Measurements from ENCODE around the gene GTF2A1.

The GTF2A1 gene

GRCh38 chr14:81220580-81220829, 254 bp downstream of the GTF2A1 start:
- no peaks in the 10 kb centered on the region for H3K9me2 ChIP-seq (ENCODE audit: low read depth, low read length)
- peak overlapping the region; percentile 95 for H3K27ac ChIP-seq (ENCODE audit: low read depth, low read length, poor library complexity, severe bottlenecking)
- peak overlapping the region; percentile 69 for H3K4me2 ChIP-seq (ENCODE audit: low read length)
- peak overlapping the region; percentile 99 for H3K9ac ChIP-seq (ENCODE audit: low read length)
- H3K9me3 ChIP-seq (ENCODE audit: low read length), result no peaks in the 10 kb centered on the region
- H3K36me3 ChIP-seq (ENCODE audit: insufficient read depth, low read length), result peaks cover 15% of the 10 kb centered on the region
- H3K4me3 ChIP-seq (ENCODE audit: low read depth, low read length, poor library complexity, severe bottlenecking), result peak overlapping the region; percentile 96
- TF ChIP-seq CTCF (IDR thresholded peaks at IDR 0.05; ENCODE audit: low read length), result no peak
- TF ChIP-seq EZH2 (IDR thresholded peaks at IDR 0.05; ENCODE audit: borderline replicate concordance, low read length), result no peak
- H3K79me2 ChIP-seq (ENCODE audit: insufficient read depth, low read length), result peaks cover 19% of the 10 kb centered on the region
- H3K27me3 ChIP-seq (ENCODE audit: insufficient read depth, low read length), result no peaks in the 10 kb centered on the region
- H3K4me1 ChIP-seq (ENCODE audit: insufficient read depth, low read length, severe bottlenecking), result peaks cover 30% of the 10 kb centered on the region
- no peaks in the 10 kb centered on the region for H3F3A ChIP-seq (ENCODE audit: insufficient read depth, low read length)
- no peaks in the 10 kb centered on the region for H4K20me1 ChIP-seq (ENCODE audit: insufficient read depth, low read length)
- no peak overlapping the region for H2AFZ ChIP-seq (ENCODE audit: low read length)

GRCh38 chr14:81219759-81220579, 790 bp downstream of the GTF2A1 start:
- peak overlapping the region; percentile 99 for H3K27ac ChIP-seq (ENCODE audit: low read depth, low read length, poor library complexity, severe bottlenecking)
- H3K79me2 ChIP-seq (ENCODE audit: insufficient read depth, low read length), result peaks cover 21% of the 10 kb centered on the region

GRCh38 chr14:81219210-81219758, 1.5 kb downstream of the GTF2A1 start:
- Histone ChIP-seq H3K36me3 (ENCODE audit: insufficient read depth, low read length) (peaks cover 23% of the 10 kb centered on the region), H3K79me2 (ENCODE audit: insufficient read depth, low read length) (peaks cover 22% of the 10 kb centered on the region), H3F3A (ENCODE audit: insufficient read depth, low read length) (no peaks in the 10 kb centered on the region), H3K9ac (ENCODE audit: low read length) (peak overlapping the region; percentile 100), H3K4me1 (ENCODE audit: insufficient read depth, low read length, severe bottlenecking) (peaks cover 30% of the 10 kb centered on the region), H3K27me3 (ENCODE audit: insufficient read depth, low read length) (no peaks in the 10 kb centered on the region), H3K4me2 (ENCODE audit: low read length) (peak overlapping the region; percentile 86), H3K9me2 (ENCODE audit: low read depth, low read length) (no peaks in the 10 kb centered on the region), H4K20me1 (ENCODE audit: insufficient read depth, low read length) (no peaks in the 10 kb centered on the region), H3K4me3 (ENCODE audit: low read depth, low read length, poor library complexity, severe bottlenecking) (peak overlapping the region; percentile 97), H2AFZ (ENCODE audit: low read length) (no peak overlapping the region), H3K9me3 (ENCODE audit: low read length) (no peaks in the 10 kb centered on the region), H3K27ac (ENCODE audit: low read depth, low read length, poor library complexity, severe bottlenecking) (peak overlapping the region; percentile 99)
- TF ChIP-seq CTCF (IDR thresholded peaks at IDR 0.05; ENCODE audit: low read length) (no peak), EZH2 (IDR thresholded peaks at IDR 0.05; ENCODE audit: borderline replicate concordance, low read length) (no peak)

More at GRCh38 chr14:81219759-81220579, 790 bp downstream of the GTF2A1 start:
- Histone ChIP-seq H3K9me3 (ENCODE audit: low read length) (no peaks in the 10 kb centered on the region), H3K4me2 (ENCODE audit: low read length) (peak overlapping the region; percentile 86), H3F3A (ENCODE audit: insufficient read depth, low read length) (no peaks in the 10 kb centered on the region), H3K36me3 (ENCODE audit: insufficient read depth, low read length) (peaks cover 20% of the 10 kb centered on the region), H3K9ac (ENCODE audit: low read length) (peak overlapping the region; percentile 100), H3K4me1 (ENCODE audit: insufficient read depth, low read length, severe bottlenecking) (peaks cover 30% of the 10 kb centered on the region), H2AFZ (ENCODE audit: low read length) (no peak overlapping the region), H3K27me3 (ENCODE audit: insufficient read depth, low read length) (no peaks in the 10 kb centered on the region), H3K4me3 (ENCODE audit: low read depth, low read length, poor library complexity, severe bottlenecking) (peak overlapping the region; percentile 97), H3K9me2 (ENCODE audit: low read depth, low read length) (no peaks in the 10 kb centered on the region), H4K20me1 (ENCODE audit: insufficient read depth, low read length) (no peaks in the 10 kb centered on the region)
- TF ChIP-seq EZH2 (IDR thresholded peaks at IDR 0.05; ENCODE audit: borderline replicate concordance, low read length) (no peak), CTCF (IDR thresholded peaks at IDR 0.05; ENCODE audit: low read length) (no peak)
